Tibial artery (tissue), 4 donors: ENCODE data around the gene PRIMA1.

ENCODE experiments used
- DNase-seq, 2 donors: peaks; one replicate each; pipeline ENCODE4 v3.0.0-alpha.2; 2019
- H3K27ac ChIP-seq, 2 donors: fragments of 200-600 bp; sonication (generic) in 1 of 2; 1 replicate in 1 of 2; 2 replicates in 1 of 2; pipeline ENCODE4 v1.5.1; 2018 to 2019; ENCODE audit warnings: mild to moderate bottlenecking in 1 of 2
- H3K27me3 ChIP-seq, 2 donors: fragments of 200-600 bp; sonication (generic) in 1 of 2; one replicate each; pipeline versions ENCODE4 v1.5.1 to v1.6.0; 2016 to 2019
- H3K36me3 ChIP-seq, 3 donors: fragments of 200-600 bp; sonication (generic) in 2 of 3; one replicate each; pipeline ENCODE4 v1.5.1; 2016 to 2019; ENCODE audit warnings: mild to moderate bottlenecking in 2 of 3
- H3K4me1 ChIP-seq, 4 donors: fragments of 200-600 bp; sonication (generic) in 2 of 4; 1 replicate in 3 of 4; 2 replicates in 1 of 4; pipeline ENCODE4 v1.5.1; 2016 to 2019
- H3K4me3 ChIP-seq, 2 donors: fragments of 200-600 bp; sonication (generic) in 1 of 2; 1 replicate in 1 of 2; 2 replicates in 1 of 2; pipeline ENCODE4 v1.5.1; 2018 to 2019; ENCODE audit warnings: mild to moderate bottlenecking in 2 of 2
- H3K9me3 ChIP-seq, 3 donors: fragments of 200-600 bp; sonication (generic) in 1 of 3; one replicate each; pipeline ENCODE4 v1.5.1; 2016 to 2019
- CTCF ChIP-seq, 2 experiments: fragments of 200-600 bp in 1 of 2; fragments of 450-650 bp in 1 of 2; IDR thresholded peaks; one replicate each; pipeline ENCODE4 v1.5.1; 2017 to 2019; ENCODE audit warnings: antibody characterized with exemption in 2 of 2, mild to moderate bottlenecking in 1 of 2, moderate library complexity in 1 of 2
- intact Hi-C: fragments of 100-400 bp; cut with DNase I; formaldehyde crosslinking; loops from one replicate; pipeline ENCODE4 v1.15.0; 2023; ENCODE audit warnings: low total_unique reads

PRIMA1 gene

GRCh38 chr14:93703941-93704340 is 84.3 kb downstream of the PRIMA1 start:
- peaks cover 0 to 6% (median 5%) of the 10 kb centered on the region in 3 donors for H3K9me3 ChIP-seq
- TF ChIP-seq CTCF (IDR thresholded peaks at IDR 0.05) = no peak

GRCh38 chr14:93702946-93703345 is 85.3 kb downstream of the PRIMA1 start:
- no peak for DNase-seq
- H3K36me3 ChIP-seq = no peaks in the 10 kb centered on the region
- intact Hi-C loops = no loop called here
- peaks cover 0 to 7% (median 6%) of the 10 kb centered on the region in 3 donors for H3K9me3 ChIP-seq
- no peak overlapping the region for H3K27ac ChIP-seq
- H3K4me1 ChIP-seq = no peaks in the 10 kb centered on the region
- TF ChIP-seq CTCF (IDR thresholded peaks at IDR 0.05) = no peak
- no peak overlapping the region for H3K4me3 ChIP-seq
- H3K27me3 ChIP-seq = peaks cover 0 to 8% of the 10 kb centered on the region in 2 donors

More at GRCh38 chr14:93703941-93704340, 84.3 kb downstream of the PRIMA1 start:
- peaks cover 0 to 8% of the 10 kb centered on the region in 2 donors for H3K27me3 ChIP-seq
- intact Hi-C loops = no loop called here
- no peak overlapping the region for H3K4me3 ChIP-seq
- H3K36me3 ChIP-seq = no peaks in the 10 kb centered on the region
- DNase-seq = peak in 1 of 2 donors; percentile 39
- H3K4me1 ChIP-seq = no peaks in the 10 kb centered on the region
- no peak overlapping the region for H3K27ac ChIP-seq

- no peak for TF ChIP-seq CTCF (IDR thresholded peaks at IDR 0.05)
- peaks cover 0 to 11% (median 6%) of the 10 kb centered on the region in 3 donors for H3K9me3 ChIP-seq
- H3K36me3 ChIP-seq = no peaks in the 10 kb centered on the region
- H3K27me3 ChIP-seq = peaks cover 0 to 8% of the 10 kb centered on the region in 2 donors
- intact Hi-C loops = no loop called here
- no peaks in the 10 kb centered on the region for H3K4me1 ChIP-seq
- DNase-seq = no peak
- H3K4me3 ChIP-seq = no peak overlapping the region
- H3K27ac ChIP-seq = no peak overlapping the region
Measured at GRCh38 chr14:93701562-93701961, 86.7 kb downstream of the PRIMA1 start.

GRCh38 chr14:93700928-93701327 is 87.4 kb downstream of the PRIMA1 start:
- Histone ChIP-seq H3K4me1 (no peaks in the 10 kb centered on the region), H3K9me3 (peaks cover 0 to 11% (median 6%) of the 10 kb centered on the region in 3 donors), H3K27me3 (peaks cover 0 to 8% of the 10 kb centered on the region in 2 donors), H3K4me3 (no peak overlapping the region), H3K36me3 (no peaks in the 10 kb centered on the region), H3K27ac (no peak overlapping the region)
- intact Hi-C loops = no loop called here
- DNase-seq = no peak
- TF ChIP-seq CTCF (IDR thresholded peaks at IDR 0.05) = no peak

- intact Hi-C loops = no loop called here
- H3K4me3 ChIP-seq = no peak overlapping the region
- no peaks in the 10 kb centered on the region for H3K36me3 ChIP-seq
- H3K27me3 ChIP-seq = no peaks in the 10 kb centered on the region
- no peak overlapping the region for H3K27ac ChIP-seq
- no peak for DNase-seq
- H3K4me1 ChIP-seq = no peaks in the 10 kb centered on the region
- TF ChIP-seq CTCF (IDR thresholded peaks at IDR 0.05) = no peak
- peaks cover 0 to 6% (median 0%) of the 10 kb centered on the region in 3 donors for H3K9me3 ChIP-seq
Measured at GRCh38 chr14:93693914-93694313, 94.4 kb downstream of the PRIMA1 start.
